Karpas-422 (cell line): ENCODE results near the gene UBE2L5. TPM values are rescaled to one million over a fixed set of nuclear protein-coding genes. Genes with fewer than 3 reads are reported as not detected.

Experiments used
- DNase-seq: peaks from one replicate; pipeline ENCODE4 v3.0.0-alpha.2; 2015
- H2AFZ ChIP-seq: fragments of 200-600 bp; sonication (generic); 2 replicates; pipeline ENCODE4 v1.6.1; 2014; ENCODE audit warnings: antibody characterized with exemption, low read length, mixed read lengths
- H3K27ac ChIP-seq: fragments of 200-600 bp; sonication (generic); 2 replicates; pipeline ENCODE4 v1.5.1; 2014; ENCODE audit warnings: mild to moderate bottlenecking, low read length, moderate library complexity
- H3K27me3 ChIP-seq: fragments of 200-600 bp; sonication (generic); 2 replicates; pipeline ENCODE4 v1.6.1; 2014; ENCODE audit warnings: low read length, mixed read lengths
- H3K36me3 ChIP-seq: fragments of 200-600 bp; sonication (generic); 2 replicates; pipeline ENCODE4 v1.6.1; 2014; ENCODE audit warnings: low read length, mixed read lengths; ENCODE audit not compliant: insufficient read depth
- H3K4me1 ChIP-seq: fragments of 200-600 bp; sonication (generic); 2 replicates; pipeline ENCODE4 v1.6.1; 2014; ENCODE audit warnings: mild to moderate bottlenecking, low read length, mixed read lengths
- H3K4me2 ChIP-seq: fragments of 200-600 bp; sonication (generic); 2 replicates; pipeline ENCODE4 v1.6.1; 2014; ENCODE audit warnings: low read length, low read depth, mild to moderate bottlenecking; ENCODE audit not compliant: poor library complexity, severe bottlenecking
- H3K4me3 ChIP-seq: fragments of 200-600 bp; sonication (generic); 2 replicates; pipeline ENCODE4 v1.5.1; 2014; ENCODE audit warnings: mild to moderate bottlenecking, antibody characterized with exemption, low read length, mixed read lengths
- H3K79me2 ChIP-seq: fragments of 200-600 bp; sonication (generic); 2 replicates; pipeline ENCODE4 v1.6.1; 2014; ENCODE audit warnings: mild to moderate bottlenecking, low read length, mixed read lengths
- H3K9ac ChIP-seq: fragments of 200-600 bp; sonication (generic); 2 replicates; pipeline ENCODE4 v1.6.0; 2014; ENCODE audit warnings: low read length
- H3K9me2 ChIP-seq: fragments of 200-600 bp; sonication (generic), shearing (Covaris generic); replicated peaks from 2 replicates; pipeline ENCODE4 v1.6.0; 2014; ENCODE audit warnings: mild to moderate bottlenecking, low read length, moderate library complexity; ENCODE audit not compliant: insufficient read depth
- H3K9me3 ChIP-seq: fragments of 300-700, 200-600 bp; sonication (generic); 2 replicates; pipeline ENCODE4 v1.6.1; 2014; ENCODE audit warnings: low read length, mixed read lengths
- H4K20me1 ChIP-seq: fragments of 200-600 bp; sonication (generic); 2 replicates; pipeline ENCODE4 v1.6.1; 2014; ENCODE audit warnings: mild to moderate bottlenecking, antibody characterized with exemption, low read length, low read depth; ENCODE audit not compliant: insufficient read depth
- total RNA-seq: library from RNA; depleted of rRNA; stranded (reverse); fragments of >200 nt; shearing (Covaris generic); gene quantifications from 2 replicates; pipeline ENCODE4 v1.2.3, GENCODE V29; 2014; ENCODE audit warnings: low replicate concordance

Gene UBE2L5
- total RNA-seq, 1 experiment from 2014 or later: not detected

- Histone ChIP-seq H3K9ac (peak overlapping the region; percentile 92), H3K9me2 (no peaks in the 10 kb centered on the region), H3K27me3 (no peaks in the 10 kb centered on the region), H3K4me3 (peak overlapping the region; percentile 82), H3K9me3 (no peaks in the 10 kb centered on the region), H3K4me2 (peak overlapping the region; percentile 90), H2AFZ (no peak overlapping the region), H3K79me2 (peaks cover 8% of the 10 kb centered on the region; the same call in 1 of the 2 replicates), H3K4me1 (peaks cover 81% of the 10 kb centered on the region), H4K20me1 (no peaks in the 10 kb centered on the region), H3K27ac (peak overlapping the region; percentile 96), H3K36me3 (no peaks in the 10 kb centered on the region)
- peak; percentile 82 for DNase-seq
These were observed 920 bp upstream of the UBE2L5 start for GRCh38 chr13:30421093-30422053.

DNA sequence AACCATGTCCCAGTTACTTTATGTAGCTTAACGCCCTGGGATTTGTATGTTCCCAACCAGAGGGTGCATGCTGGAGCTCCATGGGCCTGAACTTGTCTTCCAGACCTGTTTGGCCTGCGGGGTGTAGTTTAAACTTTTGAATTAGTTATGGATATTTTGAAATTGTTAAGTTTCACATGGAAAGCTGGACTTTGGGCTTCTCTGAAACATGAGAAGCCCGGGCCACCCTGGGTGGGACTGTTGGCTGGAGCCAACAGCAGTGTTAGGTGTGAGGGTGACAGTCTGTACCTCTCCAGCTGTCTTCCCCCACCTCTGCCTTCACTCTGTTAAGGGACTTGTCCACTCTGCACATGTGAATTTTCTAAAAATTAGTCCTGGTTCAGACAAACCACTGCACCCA is 1.6 kb downstream of the UBE2L5 start:
- Histone ChIP-seq H2AFZ (no peak overlapping the region), H3K9me2 (no peaks in the 10 kb centered on the region), H3K9me3 (no peaks in the 10 kb centered on the region), H3K36me3 (no peaks in the 10 kb centered on the region), H3K27ac (peak overlapping the region; percentile 94), H3K4me2 (peak overlapping the region; percentile 99), H3K4me3 (peak overlapping the region; percentile 88), H4K20me1 (no peaks in the 10 kb centered on the region), H3K27me3 (no peaks in the 10 kb centered on the region), H3K9ac (peak overlapping the region; percentile 19; the same call in 1 of the 2 replicates), H3K4me1 (peaks cover 70% of the 10 kb centered on the region), H3K79me2 (peaks cover 8% of the 10 kb centered on the region; the same call in 1 of the 2 replicates)
- DNase-seq: no peak

DNA sequence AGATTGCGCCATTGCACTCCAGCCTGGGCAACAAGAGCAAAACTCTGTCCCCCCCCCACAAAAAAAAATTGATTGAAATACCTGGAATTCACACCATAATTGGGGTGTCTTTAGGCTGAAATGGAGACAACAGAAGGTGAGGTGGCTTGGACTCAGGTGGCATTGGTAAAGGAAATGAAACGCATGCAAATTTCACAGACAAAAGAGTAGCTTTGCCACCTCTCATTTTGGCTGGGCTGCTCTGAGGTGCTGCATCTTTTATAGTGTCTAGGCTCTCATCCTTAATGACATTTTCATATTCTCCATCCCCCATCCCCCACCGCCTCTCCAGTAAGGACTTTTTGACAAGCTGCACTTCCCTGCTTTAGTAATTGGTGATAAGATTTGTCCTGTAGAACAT is 6.9 kb downstream of the UBE2L5 start:
- H3K4me3 ChIP-seq: peak overlapping the region; percentile 36

GRCh38 chr13:30429721-30430694 is 7.7 kb downstream of the UBE2L5 start:
- Histone ChIP-seq H3K9me3 (no peaks in the 10 kb centered on the region), H3K27me3 (no peaks in the 10 kb centered on the region), H3K4me3 (peak overlapping the region; percentile 36), H3K4me1 (peaks cover 49% of the 10 kb centered on the region), H3K27ac (peak overlapping the region; percentile 87), H3K36me3 (no peaks in the 10 kb centered on the region), H3K4me2 (peak overlapping the region; percentile 74), H3K9ac (peak overlapping the region; percentile 44), H4K20me1 (no peaks in the 10 kb centered on the region), H2AFZ (peak overlapping the region; percentile 58), H3K79me2 (no peaks in the 10 kb centered on the region), H3K9me2 (no peaks in the 10 kb centered on the region)
- no peak for DNase-seq

More for the DNA sequence above, 6.9 kb downstream of the UBE2L5 start:
- H3K9ac ChIP-seq: peak overlapping the region; percentile 44
- H3K79me2 ChIP-seq: no peaks in the 10 kb centered on the region
- peak overlapping the region; percentile 87 for H3K27ac ChIP-seq
- H3K9me3 ChIP-seq: no peaks in the 10 kb centered on the region
- no peaks in the 10 kb centered on the region for H3K9me2 ChIP-seq
- peak overlapping the region; percentile 74 for H3K4me2 ChIP-seq
- H4K20me1 ChIP-seq: no peaks in the 10 kb centered on the region
- H3K36me3 ChIP-seq: no peaks in the 10 kb centered on the region
- H3K4me1 ChIP-seq: peaks cover 56% of the 10 kb centered on the region
- DNase-seq: peak; percentile 87
- H3K27me3 ChIP-seq: no peaks in the 10 kb centered on the region
- no peak overlapping the region for H2AFZ ChIP-seq

- Histone ChIP-seq H4K20me1 (no peaks in the 10 kb centered on the region), H3K9ac (no peak overlapping the region), H3K9me2 (no peaks in the 10 kb centered on the region), H2AFZ (peak overlapping the region; percentile 4; the same call in 1 of the 2 replicates), H3K79me2 (no peaks in the 10 kb centered on the region), H3K36me3 (no peaks in the 10 kb centered on the region), H3K9me3 (no peaks in the 10 kb centered on the region), H3K27ac (no peak overlapping the region), H3K27me3 (no peaks in the 10 kb centered on the region), H3K4me3 (no peak overlapping the region), H3K4me2 (peak overlapping the region; percentile 74), H3K4me1 (peaks cover 57% of the 10 kb centered on the region)
- no peak for DNase-seq
These were observed 9.1 kb downstream of the UBE2L5 start for GRCh38 chr13:30431269-30431940.

DNA sequence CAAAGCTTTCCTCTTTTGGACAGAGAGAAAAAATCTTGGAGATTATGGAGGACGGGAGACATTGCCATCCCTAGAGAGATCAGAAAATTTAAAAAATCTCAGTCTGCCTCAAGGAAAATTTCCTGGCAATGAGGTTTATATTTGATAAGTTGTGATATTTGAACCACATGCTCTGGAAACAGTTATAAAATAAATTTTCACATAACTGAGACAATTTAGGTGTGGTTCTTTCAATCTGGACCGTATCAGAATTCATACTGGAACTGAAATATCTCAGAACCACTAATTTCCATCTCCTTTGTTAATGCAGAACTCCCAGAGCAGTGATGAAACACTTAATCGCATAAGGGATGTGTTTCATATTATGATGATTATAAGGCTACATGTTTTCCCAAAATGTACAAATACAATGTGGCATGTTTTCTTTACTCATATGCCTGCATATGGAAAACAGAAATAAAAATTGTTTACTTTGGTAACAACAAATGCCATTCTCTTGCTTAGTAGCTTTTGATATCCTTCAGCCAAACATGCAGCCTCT is 13.7 kb downstream of the UBE2L5 start:
- peak overlapping the region; percentile 18 for H3K4me2 ChIP-seq
- H3K79me2 ChIP-seq: no peaks in the 10 kb centered on the region
- H2AFZ ChIP-seq: no peak overlapping the region
- no peaks in the 10 kb centered on the region for H3K27me3 ChIP-seq
- H3K9ac ChIP-seq: no peak overlapping the region
- H4K20me1 ChIP-seq: no peaks in the 10 kb centered on the region
- H3K9me3 ChIP-seq: no peaks in the 10 kb centered on the region
- no peak overlapping the region for H3K4me3 ChIP-seq
- DNase-seq: no peak
- H3K4me1 ChIP-seq: peaks cover 46% of the 10 kb centered on the region
- H3K27ac ChIP-seq: no peak overlapping the region
- no peaks in the 10 kb centered on the region for H3K36me3 ChIP-seq
- no peaks in the 10 kb centered on the region for H3K9me2 ChIP-seq

DNA sequence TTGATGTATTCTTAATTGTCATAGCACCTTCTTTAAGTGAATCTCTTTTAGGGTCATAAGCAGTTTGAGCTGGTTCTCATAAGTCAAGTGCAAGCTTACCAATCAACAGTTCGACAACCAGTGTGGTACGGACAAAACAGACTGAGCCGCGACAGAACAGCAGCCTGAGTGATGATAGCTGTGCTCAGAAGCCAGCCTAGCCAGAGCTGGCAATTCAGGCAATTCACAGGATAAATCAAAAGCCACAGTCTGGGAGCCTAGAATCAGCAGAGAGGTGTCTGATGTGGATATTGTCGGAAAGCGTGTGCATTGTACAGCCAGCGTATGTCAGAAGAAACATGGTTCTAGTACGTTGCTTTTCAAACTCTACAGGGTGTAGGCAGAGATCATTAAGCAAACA is 14.9 kb downstream of the UBE2L5 start:
- Histone ChIP-seq H3K4me3 (no peak overlapping the region), H3K9me2 (no peaks in the 10 kb centered on the region), H3K4me2 (no peak overlapping the region), H3K36me3 (no peaks in the 10 kb centered on the region), H3K27ac (no peak overlapping the region), H4K20me1 (no peaks in the 10 kb centered on the region), H3K9me3 (no peaks in the 10 kb centered on the region), H3K4me1 (peaks cover 47% of the 10 kb centered on the region), H3K9ac (no peak overlapping the region), H3K79me2 (no peaks in the 10 kb centered on the region), H3K27me3 (no peaks in the 10 kb centered on the region), H2AFZ (no peak overlapping the region)
- DNase-seq: no peak
